NCI-H526 (cell line): ENCODE results near the gene GABRA5.
"Not testable (repeated sequence)": the region's sequence is repeated elsewhere in the genome, so short reads cannot be mapped to it uniquely, and the experiment has no call there.

ENCODE experiments used
- DNase-seq, 2 experiments: peaks; one replicate each; lab custom pipeline; 2025; lab: John Stamatoyannopoulos, UW

Gene GABRA5

DNA sequence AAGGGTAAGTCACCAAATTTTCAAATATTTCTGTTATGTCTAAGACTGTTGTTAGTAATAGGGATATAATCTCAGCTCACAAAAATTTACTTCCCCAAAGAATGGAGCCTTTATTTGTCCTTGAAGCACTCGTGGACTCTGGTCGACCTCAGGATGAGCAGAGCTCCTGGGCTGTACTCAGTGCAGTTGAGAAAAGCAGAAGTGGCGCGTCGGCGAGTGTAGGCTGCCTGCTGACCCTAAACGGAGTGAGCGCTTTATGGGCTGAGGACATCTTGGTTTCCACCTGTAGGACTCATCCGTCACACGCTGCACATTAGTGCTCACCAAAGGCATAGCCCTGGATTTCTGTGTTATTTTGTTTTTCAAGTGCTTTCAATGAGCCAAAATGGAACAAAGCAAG is 11.0 kb downstream of the GABRA5 start:
- no peak for DNase-seq

DNA sequence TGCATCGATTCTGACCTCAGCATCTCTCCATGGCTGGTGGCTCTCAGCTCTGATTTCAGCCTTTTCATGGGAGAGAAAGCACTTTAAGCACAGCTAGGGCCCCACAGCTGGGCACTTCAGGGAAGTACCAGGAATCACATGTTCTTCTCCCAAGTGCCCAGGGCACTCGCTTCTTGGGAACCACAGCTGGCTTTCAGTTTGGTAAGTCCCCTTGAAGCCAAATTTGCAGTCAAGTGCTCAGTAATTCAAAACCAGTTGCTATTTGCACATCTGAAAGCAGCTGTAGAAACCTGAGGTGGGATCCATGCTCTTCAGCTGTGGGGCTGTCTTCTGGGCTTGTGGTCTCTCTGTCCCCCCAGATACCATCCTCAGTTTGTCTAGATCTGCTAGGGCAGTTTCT is 12.8 kb downstream of the GABRA5 start:
- DNase-seq, result no peak

DNA sequence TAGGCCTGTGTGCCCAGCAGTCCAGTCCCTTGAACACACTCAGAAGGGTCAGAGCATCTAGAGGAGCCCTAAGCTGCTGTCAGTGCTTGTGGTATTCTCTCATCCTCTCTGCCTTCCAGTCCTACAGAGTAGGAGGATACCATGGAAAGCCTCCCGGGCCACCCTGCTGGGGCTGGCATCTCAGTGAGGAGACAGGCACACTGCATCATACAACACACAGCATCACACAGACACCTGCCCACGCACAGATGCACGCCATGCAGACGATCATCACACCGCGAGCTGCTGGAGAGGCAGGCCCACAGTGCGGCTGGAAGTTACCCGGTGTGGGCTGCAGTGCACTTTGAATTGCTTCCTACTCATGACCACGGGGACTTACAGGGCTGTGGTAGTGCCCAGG is 15.2 kb downstream of the GABRA5 start:
- no peak for DNase-seq

DNA sequence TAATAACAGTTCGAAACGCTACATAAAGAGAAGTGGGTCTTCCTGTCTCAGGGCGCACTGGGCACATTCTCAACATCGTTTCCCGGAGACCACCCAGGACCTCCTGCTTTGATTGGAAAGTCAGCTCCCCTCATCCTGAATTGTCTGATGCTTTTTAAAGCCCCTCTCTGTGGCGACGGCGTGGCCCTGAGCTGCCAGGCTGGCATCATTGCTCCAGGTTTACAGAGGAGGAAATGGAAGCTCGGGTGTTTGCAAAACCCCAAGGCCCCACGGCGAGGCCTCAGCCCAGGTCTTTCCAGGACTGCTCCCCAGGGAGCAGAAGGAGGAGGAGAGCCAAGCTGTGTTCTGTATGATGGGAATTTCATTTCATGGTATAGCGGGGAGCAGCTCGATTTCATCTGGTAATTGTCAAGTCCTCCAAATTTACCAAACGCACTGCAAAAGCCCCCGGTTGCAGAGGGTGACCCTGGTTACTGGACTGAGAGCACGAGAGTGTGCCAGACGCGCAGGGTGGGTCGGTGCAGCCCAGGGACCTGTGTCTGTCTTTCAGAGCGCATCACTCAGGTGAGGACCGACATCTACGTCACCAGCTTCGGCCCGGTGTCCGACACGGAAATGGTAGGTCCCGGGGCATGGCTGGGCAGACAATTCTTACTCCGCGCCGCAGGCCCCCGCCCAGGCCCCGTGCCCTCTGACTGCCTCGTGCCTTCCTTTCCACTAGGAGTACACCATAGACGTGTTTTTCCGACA is 15.9 kb downstream of the GABRA5 start:
- no peak for DNase-seq

DNA sequence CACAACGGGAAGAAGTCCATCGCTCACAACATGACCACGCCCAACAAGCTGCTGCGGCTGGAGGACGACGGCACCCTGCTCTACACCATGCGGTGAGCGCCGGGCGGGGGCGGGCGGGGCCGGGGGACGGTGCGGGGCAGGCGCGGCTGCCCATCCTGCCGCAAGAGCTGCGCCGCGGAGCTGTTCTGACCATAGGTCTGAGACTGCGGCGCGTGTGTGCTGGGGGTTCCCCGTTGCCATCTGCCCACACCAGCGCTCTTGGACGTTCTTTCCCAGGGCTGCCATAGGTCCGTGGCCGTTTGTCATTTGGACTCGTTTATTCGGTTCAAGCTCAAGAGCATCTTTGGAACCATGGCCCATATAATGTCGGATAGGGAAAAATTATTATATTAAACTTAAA is 16.6 kb downstream of the GABRA5 start:
- DNase-seq, result no peak

DNA sequence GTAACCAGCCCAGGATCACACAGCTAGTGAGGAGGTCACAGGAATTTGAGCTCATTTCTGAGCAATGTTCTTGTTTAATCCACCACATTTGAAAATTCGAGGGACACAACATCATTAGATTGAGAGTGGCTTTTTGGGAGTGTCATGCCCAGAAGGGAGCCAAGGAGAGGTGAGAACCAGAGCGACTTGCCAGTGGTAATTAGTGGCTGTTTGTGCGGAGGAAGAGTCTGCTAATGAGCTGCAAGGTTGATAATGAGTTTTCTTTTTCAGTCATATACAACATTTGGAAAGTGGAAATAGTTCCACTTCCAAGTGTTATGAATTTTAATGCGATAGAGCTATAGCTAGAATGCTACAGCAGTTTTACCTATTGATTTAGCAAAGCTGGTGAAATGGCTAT is 19.7 kb downstream of the GABRA5 start:
- DNase-seq, result no peak

DNA sequence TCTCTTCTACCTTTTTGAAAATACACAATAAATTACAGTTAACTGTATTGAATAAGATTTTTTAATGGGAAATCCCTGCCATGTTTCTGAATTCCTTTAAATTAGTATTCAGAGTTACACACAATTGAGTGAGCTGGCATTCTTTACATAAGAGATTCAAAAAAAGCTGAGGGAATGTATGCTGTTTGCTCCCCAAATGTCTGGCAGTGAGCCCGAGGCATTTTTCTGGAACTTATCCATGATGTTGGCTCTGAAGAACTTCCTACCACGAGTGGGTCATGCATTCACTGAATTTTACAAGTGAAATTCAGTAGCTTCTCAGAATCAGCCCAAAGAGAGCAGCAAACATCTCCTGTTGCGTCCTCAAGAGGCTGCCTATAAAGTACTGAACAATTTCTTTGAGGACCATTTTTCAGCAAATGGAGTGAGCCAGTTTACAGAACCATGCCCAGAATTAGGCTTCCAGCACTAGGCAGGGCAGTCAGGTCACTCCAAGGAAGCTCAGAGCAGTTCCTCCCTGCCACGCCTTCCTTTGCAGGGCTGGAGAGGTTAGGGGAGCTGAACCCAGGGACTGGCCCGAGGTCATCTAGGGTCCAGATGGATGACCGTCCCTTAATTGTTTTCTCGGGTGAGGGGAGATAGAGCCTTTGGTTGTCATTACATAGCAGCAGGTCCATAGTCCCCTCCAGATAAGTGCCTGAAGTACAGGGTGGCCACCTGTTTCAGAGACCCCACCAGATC is 21.2 kb downstream of the GABRA5 start:
- no peak for DNase-seq

DNA sequence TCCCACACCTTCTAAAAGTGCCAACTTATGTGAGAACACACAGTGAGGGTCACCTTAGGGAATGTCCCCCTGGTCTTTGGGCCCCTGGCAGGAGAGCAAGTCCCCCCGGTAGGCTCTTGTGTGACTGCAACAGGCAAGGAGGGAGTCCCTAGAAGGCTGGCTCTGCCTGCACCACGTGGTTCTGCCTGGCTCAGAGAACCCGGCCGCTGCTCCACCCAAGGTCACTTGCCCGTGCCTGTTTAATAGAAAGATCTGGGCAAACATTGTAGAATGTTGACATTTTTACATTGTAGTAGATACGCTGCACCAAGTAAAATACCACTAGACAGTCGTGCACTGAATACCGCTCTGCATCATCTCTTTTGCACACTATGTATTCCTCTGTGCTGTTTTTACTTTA is 21.9 kb downstream of the GABRA5 start:
- DNase-seq, result peak in 1 of 2 experiments; percentile 18

DNA sequence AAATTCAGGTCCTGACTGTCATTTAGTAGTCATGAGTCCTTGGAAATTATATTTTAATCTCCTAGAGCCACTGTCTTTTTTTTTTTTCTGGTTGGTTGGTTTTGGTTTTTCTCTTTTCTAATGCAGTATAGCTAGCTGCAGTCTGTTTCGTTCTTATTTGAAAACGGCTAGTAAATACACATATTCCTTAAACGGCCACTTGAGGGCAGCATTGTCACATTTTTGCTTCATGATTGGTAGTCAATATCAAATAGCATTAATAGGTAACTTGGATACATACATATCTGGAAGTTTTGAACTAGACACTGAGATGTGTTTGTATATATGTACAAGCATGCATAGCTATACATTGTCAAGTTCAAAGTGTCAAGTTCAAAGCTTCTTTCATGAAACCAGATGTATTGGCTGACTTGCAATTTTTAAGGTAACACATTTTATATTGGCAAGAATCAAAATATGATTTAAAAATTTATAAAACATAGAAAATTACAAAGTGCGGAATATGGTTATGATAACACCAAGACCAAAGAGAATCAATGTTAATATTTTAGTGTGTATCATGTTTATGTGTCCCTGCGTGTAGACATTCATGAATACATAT is 22.5 kb downstream of the GABRA5 start:
- DNase-seq, result peak; percentile 45 to 76

DNA sequence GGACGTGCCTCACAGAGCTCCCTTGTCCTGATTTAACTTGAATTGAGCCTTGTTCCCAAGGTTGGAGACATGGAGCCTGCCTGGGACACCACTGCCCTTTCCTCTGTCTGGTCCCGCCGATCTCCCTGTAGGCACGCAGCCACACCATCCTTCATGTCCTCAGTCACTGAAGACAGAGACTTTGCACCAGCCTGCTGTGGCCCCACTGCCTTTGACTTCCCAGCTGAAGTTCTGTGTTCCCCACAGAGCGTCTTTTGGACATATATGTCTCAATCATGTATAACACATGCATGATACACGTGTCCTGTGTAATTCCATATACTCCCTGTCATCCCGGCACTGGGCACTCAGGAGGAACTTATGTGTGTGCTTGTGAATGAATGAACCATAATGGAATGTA is 23.6 kb downstream of the GABRA5 start:
- DNase-seq, result no peak

DNA sequence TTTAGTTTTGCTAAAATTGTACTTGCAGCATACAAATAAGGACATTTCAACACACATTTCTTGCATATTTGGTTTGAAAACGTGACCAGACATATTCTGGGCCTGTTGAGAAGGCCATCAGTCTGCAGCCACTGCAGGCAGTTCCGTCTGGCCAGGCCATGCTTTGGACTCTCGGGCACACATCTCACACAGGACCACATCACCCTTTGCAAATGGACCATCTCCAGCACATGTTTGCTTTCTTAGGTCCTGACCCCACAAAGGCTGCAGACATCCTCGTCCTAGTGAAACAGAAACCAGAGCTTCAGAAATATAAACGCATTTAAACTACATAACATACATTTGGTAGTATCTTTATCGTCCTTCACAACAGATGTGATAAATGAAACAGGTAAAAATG is 24.1 kb downstream of the GABRA5 start:
- no peak for DNase-seq

DNA sequence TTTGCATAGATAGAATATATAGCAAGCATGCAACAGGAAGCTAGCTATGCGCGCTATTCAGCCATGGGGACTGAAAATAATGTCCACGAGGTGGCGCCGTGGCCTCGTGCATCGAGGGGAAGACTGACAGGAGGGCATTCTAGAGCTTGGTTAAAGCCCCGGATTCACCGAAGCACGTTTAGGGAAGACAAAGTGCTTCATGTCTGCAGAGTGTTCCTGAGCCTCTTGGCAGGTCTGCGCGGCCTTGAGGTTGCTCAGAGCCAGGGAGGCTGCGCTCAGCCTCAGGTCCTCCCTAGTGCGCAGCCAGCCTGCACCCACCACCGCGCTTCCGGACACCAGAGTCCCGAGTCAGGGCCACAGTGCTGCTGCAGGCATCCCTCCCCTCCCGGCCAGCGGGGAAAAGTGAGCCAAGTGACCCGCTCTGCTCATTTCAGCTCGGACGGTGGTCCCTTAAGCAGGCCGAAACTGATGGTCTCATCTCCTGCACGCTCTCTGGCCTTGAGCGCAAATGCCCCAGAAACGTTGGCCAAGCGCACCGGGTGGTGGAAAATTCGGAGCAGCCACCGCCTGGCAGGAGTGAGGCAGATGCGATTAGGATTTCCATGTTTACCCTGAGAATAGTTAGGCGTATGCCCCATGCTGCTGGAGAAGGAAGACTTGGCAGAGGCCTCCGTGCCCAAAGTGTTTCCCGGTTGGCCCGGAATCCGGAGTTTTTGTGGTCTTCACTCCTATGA is 24.8 kb downstream of the GABRA5 start:
- DNase-seq, result peak; percentile 87 to 94

DNA sequence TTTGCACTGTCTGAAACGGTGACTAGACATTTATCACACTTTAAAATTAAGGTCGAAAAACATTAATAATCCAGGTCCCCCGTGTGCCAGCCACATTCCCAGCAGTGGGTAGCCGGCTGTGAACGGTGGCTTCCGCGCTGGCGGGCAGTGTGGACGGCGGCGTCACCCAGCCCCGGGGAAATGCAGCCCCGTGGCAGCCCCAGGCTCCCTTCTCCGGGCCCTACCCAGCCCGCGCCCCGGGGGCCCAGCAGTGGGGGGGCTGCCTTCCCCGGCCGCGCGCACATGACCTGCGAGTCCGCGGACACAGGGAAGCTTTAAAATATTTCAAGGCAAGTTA is 25.3 kb downstream of the GABRA5 start:
- no peak for DNase-seq

DNA sequence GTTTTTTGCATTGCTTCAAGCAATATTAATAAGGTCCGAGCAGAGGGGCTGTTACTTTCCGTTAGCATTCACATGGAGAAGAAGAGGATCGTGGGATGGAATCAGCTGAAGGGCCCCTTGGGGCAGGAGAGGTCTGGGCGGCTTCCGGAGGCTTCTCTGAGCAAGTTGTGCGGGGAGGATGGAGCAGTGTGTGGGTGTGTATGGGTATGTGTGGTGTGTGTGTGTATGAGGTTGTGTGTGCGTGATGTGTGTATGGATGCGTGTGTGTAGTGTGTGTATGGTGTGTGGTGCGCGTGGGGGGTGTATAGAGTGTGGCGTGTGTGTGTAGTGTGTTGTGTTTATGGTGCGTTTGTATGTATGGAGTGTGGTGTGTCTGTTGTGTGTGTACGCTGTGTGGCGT is 25.8 kb downstream of the GABRA5 start:
- DNase-seq, result no peak

DNA sequence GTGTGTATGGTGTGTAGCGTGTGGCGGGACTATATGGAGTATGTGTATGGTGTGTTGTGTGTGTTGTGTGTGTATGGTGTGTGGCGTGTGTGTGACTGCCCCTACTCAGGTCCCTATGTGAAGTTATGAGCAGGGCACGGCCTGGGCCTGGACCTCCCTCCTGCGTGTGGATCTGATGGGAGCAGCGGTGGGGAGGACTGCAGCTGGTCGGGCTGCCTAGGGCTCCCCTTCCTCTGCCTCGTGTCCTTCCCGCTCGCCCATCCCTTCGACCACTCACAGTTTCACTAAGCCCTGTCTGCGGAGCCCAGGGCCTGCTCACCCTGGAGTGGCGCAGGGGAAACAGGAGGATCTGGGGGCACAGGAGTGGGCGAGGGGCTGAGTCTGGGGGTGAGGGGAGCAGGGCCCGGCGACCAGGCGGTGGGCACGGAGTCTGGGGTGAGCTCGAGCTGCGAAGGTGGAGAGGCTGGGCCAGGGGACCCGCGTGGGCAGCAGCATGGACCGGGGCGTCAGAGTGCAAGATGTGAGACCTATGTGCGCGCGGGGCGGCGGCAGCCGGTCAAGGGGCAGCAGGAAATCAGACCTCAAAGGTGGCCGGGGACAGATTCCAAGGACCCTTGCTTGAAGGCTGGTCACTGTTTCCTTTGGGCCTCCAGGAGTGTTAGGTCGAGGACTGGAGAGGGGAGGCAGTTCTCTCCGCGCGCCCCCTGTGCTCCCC is 26.6 kb downstream of the GABRA5 start:
- no peak for DNase-seq

DNA sequence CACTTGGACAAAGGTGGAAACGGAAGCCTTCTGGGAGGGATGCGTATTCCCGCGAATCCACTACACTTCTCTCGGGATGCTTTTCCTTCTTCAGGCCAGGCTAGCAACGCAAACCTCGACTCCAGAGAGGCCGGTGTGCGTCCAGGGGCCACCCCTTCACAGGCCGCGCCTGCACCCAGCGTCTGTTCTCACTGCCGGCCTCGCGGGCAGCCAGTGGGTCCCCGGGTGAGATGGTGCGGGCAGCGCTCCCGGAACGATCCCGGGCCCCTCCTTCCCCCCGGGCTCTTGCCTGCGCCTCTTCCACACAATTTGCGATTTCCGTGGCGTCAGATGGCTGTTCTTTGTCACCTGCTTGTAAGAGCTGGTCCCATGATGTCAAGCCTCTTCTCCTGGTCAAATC is 27.3 kb downstream of the GABRA5 start:
- no peak for DNase-seq

DNA sequence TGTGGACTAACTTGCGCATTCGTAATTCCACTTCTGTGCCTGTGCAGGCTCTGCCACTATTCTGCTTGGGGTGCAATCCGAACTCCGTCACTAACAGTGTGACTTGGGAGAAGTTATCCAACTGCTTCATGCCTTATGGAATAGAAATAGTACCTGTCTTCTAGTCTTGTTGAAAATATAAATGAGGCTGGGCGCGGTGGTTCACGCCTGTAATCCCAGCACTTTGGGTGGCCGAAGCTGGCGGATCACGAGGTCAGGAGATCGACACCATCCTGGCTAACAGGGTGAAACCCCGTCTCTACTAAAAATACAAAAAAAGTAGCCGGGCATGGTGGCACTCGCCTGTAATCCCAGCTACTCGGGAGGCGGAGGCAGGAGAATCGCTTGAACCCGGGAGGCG is 28.5 kb downstream of the GABRA5 start:
- DNase-seq, result not testable (repeated sequence)

DNA sequence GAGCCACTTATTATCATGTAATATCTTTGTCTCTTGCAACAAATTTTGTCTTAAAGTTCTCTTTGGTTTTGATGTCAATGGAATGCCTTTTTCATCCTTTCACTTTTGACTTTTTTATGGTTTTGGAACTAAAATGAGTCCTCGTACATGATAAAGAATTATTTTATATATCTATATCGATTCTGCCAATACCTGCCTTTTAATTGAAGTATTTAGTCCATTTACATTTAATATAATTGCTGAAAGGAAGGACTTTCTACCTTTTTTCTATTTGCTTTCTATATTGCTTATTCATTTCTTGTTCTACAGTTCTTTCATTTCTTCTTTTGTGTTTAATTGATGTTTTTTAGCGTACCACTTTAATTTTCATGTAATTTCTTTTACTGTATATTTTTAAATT is 32.8 kb downstream of the GABRA5 start:
- DNase-seq, result no peak

DNA sequence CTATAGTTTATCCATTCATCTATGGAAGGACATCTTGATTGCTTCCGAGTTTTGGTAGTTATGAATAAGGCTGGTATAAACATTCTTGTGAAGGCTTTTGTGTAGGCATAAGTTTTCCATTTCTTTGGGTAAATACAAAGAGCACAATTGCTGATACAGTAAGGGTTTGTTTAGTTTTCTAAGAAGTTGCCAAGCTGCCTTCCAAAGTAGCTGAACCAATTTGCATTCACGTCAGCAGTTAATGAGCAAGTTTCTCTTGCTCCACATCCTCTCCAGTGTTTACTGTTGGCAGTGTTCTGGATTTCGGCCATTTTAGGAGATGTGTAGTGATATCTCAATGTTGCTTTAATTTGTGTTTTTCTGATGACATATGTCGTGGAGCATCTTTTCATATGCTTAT is 34.2 kb downstream of the GABRA5 start:
- DNase-seq, result peak in 1 of 2 experiments; percentile 5

DNA sequence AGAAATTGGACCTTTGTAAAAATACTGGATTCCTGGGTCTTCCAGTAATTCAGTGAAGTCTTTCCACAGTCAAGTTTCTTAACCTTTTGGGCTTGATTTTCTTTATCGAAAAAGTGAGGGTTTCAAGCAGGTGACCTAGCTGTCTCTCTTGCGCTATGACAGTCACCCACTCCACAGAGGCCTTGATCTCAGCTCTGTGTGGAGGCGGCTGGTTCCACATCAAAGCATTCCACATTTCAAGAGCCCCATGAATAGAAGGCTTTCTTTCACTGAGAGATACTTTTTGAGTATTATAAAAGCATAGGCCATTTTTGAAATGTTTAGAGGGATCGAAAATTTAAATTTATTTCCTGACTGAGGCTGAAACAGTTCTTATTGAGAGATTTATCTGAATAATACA is 43.9 kb downstream of the GABRA5 start:
- no peak for DNase-seq

DNA sequence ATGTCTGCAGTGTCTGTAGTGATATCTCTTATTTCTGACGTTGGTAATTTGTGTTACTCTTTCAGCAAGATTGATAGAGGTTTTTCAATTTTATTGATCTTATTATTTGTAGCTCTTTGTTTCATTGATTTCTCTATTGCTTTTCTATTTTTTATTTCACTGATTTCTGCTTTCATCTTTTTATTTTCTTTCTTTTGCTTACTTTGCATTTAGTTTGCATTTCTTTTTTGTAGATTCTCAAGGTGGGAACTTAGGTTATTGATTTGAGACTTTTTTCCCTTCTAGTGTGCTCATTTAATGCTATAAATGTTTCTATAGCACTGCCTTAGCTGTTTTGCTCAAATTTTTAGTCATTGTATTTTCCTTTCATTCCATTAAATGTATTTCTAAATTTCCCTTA is 54.6 kb downstream of the GABRA5 start:
- DNase-seq, result no peak

DNA sequence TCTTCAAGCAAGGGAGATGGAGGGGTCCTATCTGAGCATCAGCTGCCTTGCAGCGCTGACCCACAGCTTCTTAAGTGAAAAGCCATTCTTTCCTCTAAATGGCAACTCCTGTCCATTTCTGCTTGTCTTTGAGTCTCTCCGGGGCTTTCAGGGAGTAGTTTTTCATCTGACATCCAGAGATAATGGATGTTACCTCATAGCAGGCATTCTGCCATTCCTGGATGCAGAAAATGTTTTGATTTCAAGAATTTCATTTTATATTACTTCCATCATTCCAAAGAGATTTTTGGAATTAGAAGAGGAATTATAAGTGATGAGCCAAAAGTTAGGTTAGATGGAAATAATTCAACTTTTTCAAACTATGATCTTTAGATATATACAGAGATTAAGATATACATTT is 59.2 kb downstream of the GABRA5 start:
- DNase-seq, result no peak
